ENCODE results near the gene ARHGAP26.
"Not testable (repeated sequence)": the region's sequence is repeated elsewhere in the genome, so short reads cannot be mapped to it uniquely, and the experiment has no call there.

The ARHGAP26 gene

GRCh38 chr5:142979636-142980035 lies 209.5 kb downstream of the ARHGAP26 start:
- FAIRE-seq: no peak
- no peak for DNase-seq (ENCODE audit: low spot score)

DNA sequence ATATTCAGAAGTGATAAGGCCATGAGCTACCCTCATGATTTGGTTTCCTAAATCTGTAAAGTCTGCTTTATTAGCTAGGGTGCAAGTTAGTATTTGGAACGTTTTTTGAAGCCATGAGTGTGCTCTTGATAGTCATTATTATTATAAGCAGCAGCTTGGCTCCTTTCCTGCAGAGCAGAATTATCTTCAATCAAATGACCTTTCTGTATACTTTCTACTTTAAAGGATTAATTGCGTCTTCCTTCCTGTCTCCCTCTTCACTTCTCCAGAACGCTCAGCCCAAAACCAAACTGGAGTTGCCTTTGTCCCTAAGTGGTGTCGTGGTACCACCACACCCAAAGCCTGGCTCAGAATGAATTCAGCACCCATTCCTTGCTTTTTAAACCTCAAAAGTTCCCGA lies 211.3 kb downstream of the ARHGAP26 start:
- FAIRE-seq: no peak
- DNase-seq (ENCODE audit: low spot score): no peak

- peak; percentile 58 for DNase-seq (ENCODE audit: low spot score)
These were observed 212.0 kb downstream of the ARHGAP26 start for GRCh38 chr5:142981886-142982820.

DNA sequence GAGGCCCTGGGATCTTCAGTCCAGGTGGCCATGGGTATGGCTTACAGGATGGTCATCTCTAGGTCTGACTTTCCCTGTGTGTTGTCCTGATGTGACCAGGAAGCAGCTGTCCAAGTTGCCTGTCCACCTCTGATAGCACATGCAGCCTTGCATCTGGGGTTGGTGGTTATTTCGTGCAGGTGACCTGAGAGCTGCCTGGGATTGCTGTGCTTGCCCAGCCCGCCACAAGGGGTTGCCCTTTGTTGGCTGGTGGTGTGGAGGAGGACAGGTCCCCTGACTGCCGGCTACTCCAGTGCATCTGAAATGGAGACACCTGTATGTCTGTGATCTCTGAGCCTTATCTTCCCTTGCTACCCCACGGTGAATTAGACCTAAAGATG lies 212.6 kb downstream of the ARHGAP26 start:
- DNase-seq (ENCODE audit: low spot score) (no peak), FAIRE-seq (no peak)

More at GRCh38 chr5:142981886-142982820, 212.0 kb downstream of the ARHGAP26 start:
- no peak for FAIRE-seq

- FAIRE-seq: no peak
- no peak for DNase-seq (ENCODE audit: low spot score)
These were observed 213.8 kb downstream of the ARHGAP26 start for GRCh38 chr5:142984011-142984410.

- DNase-seq (ENCODE audit: low spot score) (no peak), FAIRE-seq (no peak)
These were observed 214.3 kb downstream of the ARHGAP26 start for GRCh38 chr5:142984525-142984924.

- FAIRE-seq; DNase-seq (ENCODE audit: low spot score): not testable (repeated sequence)
These were observed 219.1 kb downstream of the ARHGAP26 start for GRCh38 chr5:142989270-142989669.

GRCh38 chr5:142990073-142990472 lies 219.9 kb downstream of the ARHGAP26 start:
- FAIRE-seq; DNase-seq (ENCODE audit: low spot score): not testable (repeated sequence)

DNA sequence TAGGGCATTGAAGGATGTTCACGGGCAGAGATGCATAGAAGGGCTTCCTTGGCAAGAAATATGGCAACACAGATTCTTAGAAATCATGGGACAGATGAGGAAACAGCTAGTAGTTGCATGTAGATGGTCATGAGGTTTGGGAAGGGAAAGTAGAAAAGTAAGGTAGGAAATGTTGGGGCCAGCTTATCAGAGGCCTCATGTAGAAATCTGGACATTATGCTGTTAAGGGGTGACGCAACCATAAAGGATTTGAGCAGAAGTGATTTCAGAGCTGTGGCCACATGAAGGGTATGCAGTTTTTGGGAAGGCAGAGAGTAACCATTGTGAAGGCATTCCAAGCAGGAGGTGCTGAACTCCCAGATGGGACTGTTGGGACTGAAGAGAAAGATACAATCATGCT lies 224.0 kb downstream of the ARHGAP26 start:
- DNase-seq (ENCODE audit: low spot score) (no peak), FAIRE-seq (no peak)

GRCh38 chr5:142995621-142996020 lies 225.4 kb downstream of the ARHGAP26 start:
- DNase-seq (ENCODE audit: low spot score); FAIRE-seq: not testable (repeated sequence)

GRCh38 chr5:142997591-142997990 lies 227.4 kb downstream of the ARHGAP26 start:
- no peak for DNase-seq (ENCODE audit: low spot score)
- no peak for FAIRE-seq

DNA sequence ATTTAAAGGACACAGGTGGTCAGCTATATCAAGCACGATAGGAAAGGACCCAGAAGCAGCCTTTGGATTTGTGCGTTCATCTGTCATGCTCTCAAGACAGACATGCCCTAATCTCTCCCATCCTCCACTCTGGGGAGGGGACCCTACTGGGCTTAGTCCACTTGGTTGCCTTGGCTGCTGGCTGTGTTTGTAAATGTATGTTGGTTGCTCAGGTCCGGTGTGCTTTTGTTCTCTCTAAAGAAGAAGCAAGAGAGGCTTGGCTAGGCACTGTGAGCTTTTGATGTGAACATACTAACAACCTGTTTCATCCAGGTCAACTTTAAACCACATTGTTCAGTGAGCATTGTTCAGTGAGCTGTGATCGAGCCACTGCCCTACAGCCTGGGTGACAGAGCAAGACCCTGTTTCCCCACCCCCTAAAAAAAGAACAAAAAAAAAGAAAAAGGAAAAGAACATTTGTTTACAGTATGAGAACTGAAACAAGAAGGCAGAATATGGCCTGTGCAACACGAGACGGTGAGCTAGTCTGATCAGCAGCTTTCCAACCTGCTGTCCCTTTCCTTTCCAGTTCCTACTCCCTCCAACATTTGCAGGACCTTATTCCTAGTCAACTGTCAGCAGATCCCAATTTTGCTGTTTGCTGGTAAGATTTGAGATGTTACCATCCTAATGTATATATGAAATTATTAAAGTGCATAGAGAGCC lies 228.3 kb downstream of the ARHGAP26 start:
- DNase-seq (ENCODE audit: low spot score): no peak
- FAIRE-seq: no peak

DNA sequence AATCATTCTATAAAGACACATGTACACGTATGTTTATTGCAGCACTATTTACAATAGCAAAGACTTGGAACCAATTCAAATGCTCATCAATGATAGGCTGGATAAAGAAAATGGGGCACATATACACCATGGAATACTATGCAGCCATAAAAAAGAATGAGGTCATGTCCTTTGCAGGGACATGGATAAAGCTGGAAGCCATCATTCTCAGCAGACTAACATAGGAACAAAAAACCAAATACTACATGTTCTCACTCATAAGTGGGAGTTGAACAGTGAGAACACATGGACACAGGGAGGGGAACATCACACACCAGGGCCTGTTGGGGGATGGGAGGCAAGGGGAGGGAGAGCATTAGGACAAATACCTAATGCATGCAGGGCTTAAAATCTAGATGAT lies 230.4 kb downstream of the ARHGAP26 start:
- DNase-seq (ENCODE audit: low spot score); FAIRE-seq: not testable (repeated sequence)

- FAIRE-seq (peak; percentile 36), DNase-seq (ENCODE audit: low spot score) (peak; percentile 60)
These were observed 231.7 kb downstream of the ARHGAP26 start for GRCh38 chr5:143001764-143002351.

- peak; percentile 13 for DNase-seq (ENCODE audit: low spot score)
These were observed 232.5 kb downstream of the ARHGAP26 start for GRCh38 chr5:143002459-143003327.

GRCh38 chr5:143003328-143003636 lies 233.1 kb downstream of the ARHGAP26 start:
- FAIRE-seq (no peak), DNase-seq (ENCODE audit: low spot score) (no peak)

More at GRCh38 chr5:143002459-143003327, 232.5 kb downstream of the ARHGAP26 start:
- FAIRE-seq: no peak

DNA sequence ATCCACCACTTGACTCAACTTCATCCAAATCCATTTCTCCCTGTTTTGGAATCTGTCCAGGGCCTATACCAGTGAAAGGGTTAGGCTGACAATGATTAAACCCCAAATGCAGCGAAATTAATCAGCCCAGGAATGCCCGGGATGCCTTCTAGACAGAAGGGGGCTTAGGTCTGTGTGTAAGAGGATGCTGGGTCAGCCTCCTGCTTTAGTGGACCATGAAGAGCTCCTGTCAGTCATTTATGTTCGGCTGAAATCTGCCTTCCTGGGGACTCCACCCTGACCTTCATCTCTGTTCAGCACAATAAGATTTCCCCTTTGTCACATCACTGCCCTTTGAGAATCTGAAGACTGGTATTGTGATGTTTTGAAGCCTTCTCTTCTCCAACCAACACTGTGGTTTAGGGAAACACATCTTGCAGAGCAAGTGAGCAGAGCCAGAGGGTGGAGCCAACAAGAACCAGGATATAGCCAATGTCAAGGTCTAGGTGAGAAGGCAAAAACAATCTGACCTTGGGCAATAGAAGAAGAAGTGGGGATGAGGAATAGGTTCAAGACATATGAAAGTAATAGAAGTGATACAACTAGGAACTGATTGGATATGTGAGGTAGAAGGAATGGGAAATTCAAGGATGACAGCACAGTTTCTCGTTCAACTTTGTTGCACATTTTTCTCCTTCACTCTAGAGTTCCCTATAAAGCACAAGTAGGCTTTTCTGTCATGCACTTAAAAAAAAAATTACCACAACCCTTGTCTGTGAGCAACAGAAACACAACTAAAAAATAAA lies 234.4 kb downstream of the ARHGAP26 start:
- peak; percentile 98 for FAIRE-seq

DNA sequence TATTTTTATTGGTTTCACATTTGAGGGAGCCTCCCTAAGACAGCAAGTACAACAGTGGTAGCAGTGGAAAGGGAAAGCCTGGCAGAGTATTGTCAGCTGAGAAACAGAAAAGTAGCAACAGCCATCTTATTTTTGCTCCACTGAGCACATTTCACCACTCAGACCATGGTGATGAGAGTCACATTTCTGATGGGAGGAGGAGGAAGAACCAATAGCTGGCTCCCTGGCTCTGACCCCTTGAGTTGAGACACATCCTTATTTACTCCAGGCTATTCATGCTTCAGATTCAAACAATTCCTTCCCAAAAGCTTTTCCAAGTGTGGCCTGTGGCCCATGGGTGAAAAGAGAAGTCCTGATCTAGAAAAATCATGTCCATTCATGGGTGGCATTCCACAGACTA lies 236.3 kb downstream of the ARHGAP26 start:
- DNase-seq (ENCODE audit: low spot score) (no peak), FAIRE-seq (no peak)

More for the DNA sequence above, 234.4 kb downstream of the ARHGAP26 start:
- DNase-seq (ENCODE audit: low spot score): peak; percentile 95

DNA sequence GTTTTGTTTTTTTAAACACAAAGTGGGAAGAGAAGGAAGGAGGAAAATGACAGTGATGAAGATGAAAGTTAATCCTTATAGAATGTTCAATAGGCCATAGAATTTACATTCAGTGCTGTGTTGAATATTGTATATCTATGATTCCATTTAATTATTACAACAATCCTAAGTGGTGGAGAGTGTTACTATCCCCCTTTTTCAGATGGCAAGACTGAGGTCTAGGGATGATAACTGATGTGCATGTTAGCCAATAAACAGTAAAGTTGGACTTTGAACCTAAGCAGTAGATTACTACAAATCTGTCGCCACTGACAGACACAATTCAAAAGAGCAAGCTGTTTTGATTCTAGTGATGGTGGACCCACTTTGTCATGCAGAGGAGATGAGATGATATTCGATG lies 237.9 kb downstream of the ARHGAP26 start:
- FAIRE-seq (no peak), DNase-seq (ENCODE audit: low spot score) (no peak)

Measured in RCC 7860 (cell line).